ENCODE data around the gene GAREM1. TPM values are rescaled to one million over a fixed set of nuclear protein-coding genes. Genes with fewer than 3 reads are reported as not detected.
"Not testable (repeated sequence)": the region's sequence is repeated elsewhere in the genome, so short reads cannot be mapped to it uniquely, and the experiment has no call there.

GAREM1 gene
- total and polyA plus RNA-seq, 8 donors, result 2.5 to 60.3 (median 16.2) TPM

- 84 to 93% (median 90%) methylated on average over 2 of the region's 2 CpGs for WGBS, 5 donors
Observed at GRCh38 chr18:32296851-32297250, 173.8 kb downstream of the GAREM1 start.

GRCh38 chr18:32295604-32296003 lies 175.1 kb downstream of the GAREM1 start:
- intact Hi-C loops (cut with DNase I; ENCODE audit: low total_unique reads), result no loop called here
- Histone ChIP-seq H3K27me3 (no peaks in the 10 kb centered on the region), H3K27ac (no peak overlapping the region), H3K9me3 (no peaks in the 10 kb centered on the region), H3K4me3 (no peak overlapping the region), H3K4me1 (peaks cover 0 to 28% (median 16%) of the 10 kb centered on the region in 4 donors), H3K36me3 (no peaks in the 10 kb centered on the region)
- TF ChIP-seq POLR2A (IDR thresholded peaks at IDR 0.05) (no peak), EP300 (IDR thresholded peaks at IDR 0.05) (no peak), POLR2AphosphoS5 (IDR thresholded peaks at IDR 0.05) (no peak)
- TF ChIP-seq, protein P1, sequence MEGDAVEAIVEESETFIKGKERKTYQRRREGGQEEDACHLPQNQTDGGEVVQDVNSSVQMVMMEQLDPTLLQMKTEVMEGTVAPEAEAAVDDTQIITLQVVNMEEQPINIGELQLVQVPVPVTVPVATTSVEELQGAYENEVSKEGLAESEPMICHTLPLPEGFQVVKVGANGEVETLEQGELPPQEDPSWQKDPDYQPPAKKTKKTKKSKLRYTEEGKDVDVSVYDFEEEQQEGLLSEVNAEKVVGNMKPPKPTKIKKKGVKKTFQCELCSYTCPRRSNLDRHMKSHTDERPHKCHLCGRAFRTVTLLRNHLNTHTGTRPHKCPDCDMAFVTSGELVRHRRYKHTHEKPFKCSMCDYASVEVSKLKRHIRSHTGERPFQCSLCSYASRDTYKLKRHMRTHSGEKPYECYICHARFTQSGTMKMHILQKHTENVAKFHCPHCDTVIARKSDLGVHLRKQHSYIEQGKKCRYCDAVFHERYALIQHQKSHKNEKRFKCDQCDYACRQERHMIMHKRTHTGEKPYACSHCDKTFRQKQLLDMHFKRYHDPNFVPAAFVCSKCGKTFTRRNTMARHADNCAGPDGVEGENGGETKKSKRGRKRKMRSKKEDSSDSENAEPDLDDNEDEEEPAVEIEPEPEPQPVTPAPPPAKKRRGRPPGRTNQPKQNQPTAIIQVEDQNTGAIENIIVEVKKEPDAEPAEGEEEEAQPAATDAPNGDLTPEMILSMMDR (IDR thresholded peaks at IDR 0.05), result no peak
- 90 to 96% (median 93%) methylated on average over 3 of the region's 3 CpGs for WGBS, 5 donors
- DNase-seq, result no peak

More at GRCh38 chr18:32296851-32297250, 173.8 kb downstream of the GAREM1 start:
- Histone ChIP-seq H3K27ac (no peak overlapping the region), H3K27me3 (no peaks in the 10 kb centered on the region), H3K4me3 (no peak overlapping the region), H3K4me1 (peaks cover 7 to 41% (median 23%) of the 10 kb centered on the region in 4 donors), H3K9me3 (no peaks in the 10 kb centered on the region), H3K36me3 (no peaks in the 10 kb centered on the region)
- no peak for DNase-seq
- intact Hi-C loops (cut with DNase I; ENCODE audit: low total_unique reads), result no loop called here
- TF ChIP-seq POLR2AphosphoS5 (IDR thresholded peaks at IDR 0.05), result no peak
- no peak for TF ChIP-seq POLR2A (IDR thresholded peaks at IDR 0.05)
- TF ChIP-seq, protein P1 (IDR thresholded peaks at IDR 0.05), result no peak
- no peak for TF ChIP-seq EP300 (IDR thresholded peaks at IDR 0.05)

DNA sequence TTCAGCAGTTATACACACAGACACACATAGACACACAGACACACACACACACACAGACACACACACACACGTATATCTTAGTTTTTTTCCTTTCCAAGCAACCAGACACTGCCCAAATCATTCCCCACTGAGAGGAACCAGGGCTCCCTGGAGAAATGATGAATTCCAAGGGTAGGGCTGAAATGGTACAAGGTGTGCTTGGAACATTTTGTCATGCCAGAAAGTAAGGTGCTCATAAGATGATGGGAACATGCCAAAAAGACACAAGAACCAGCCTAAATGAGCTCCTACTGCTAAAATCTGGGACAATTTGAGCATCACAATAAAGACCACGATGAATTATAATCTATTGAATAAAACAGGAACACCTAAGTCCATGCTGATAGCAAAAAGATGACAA lies 177.6 kb downstream of the GAREM1 start:
- TF ChIP-seq, protein P1 (IDR thresholded peaks at IDR 0.05), result no peak
- TF ChIP-seq EP300 (IDR thresholded peaks at IDR 0.05), result no peak
- no peak for TF ChIP-seq POLR2AphosphoS5 (IDR thresholded peaks at IDR 0.05)
- TF ChIP-seq POLR2A (IDR thresholded peaks at IDR 0.05), result no peak
- Histone ChIP-seq H3K27me3 (no peaks in the 10 kb centered on the region), H3K27ac (no peak overlapping the region), H3K4me1 (peaks cover 0 to 14% (median 5%) of the 10 kb centered on the region in 4 donors), H3K4me3 (no peak overlapping the region), H3K36me3 (no peaks in the 10 kb centered on the region), H3K9me3 (no peaks in the 10 kb centered on the region)
- DNase-seq, result no peak
- 77 to 89% (median 87%) methylated on average over 2 of the region's 2 CpGs for WGBS, 5 donors
- intact Hi-C loops (cut with DNase I; ENCODE audit: low total_unique reads), result no loop called here

DNA sequence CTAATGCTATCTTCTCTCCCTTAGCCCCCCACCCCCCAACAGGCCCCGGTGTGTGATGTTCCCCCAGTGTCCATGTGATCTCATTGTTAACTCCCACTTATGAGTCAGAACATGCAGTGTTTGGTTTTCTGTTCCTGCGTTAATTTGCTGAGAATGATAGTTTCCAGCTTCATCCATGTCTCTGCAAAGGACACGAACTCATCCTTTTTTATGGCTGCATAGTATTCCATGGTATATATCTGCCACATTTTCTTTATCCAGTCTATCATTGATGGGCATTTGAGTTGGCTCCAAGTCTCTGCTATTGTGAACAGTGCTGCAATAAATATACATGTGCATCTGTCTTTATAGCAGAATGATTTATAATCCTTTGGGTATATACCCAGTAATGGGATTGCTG lies 179.1 kb downstream of the GAREM1 start:
- H3K27me3 ChIP-seq; DNase-seq; H3K9me3 ChIP-seq; intact Hi-C loops (cut with DNase I; ENCODE audit: low total_unique reads); H3K27ac ChIP-seq; H3K4me1 ChIP-seq; H3K4me3 ChIP-seq: not testable (repeated sequence)
- 80 to 94% (median 88%) methylated on average over 3 of the region's 3 CpGs for WGBS, 5 donors
- H3K36me3 ChIP-seq, result peaks cover 3 to 14% (median 13%) of the 10 kb centered on the region in 4 donors

DNA sequence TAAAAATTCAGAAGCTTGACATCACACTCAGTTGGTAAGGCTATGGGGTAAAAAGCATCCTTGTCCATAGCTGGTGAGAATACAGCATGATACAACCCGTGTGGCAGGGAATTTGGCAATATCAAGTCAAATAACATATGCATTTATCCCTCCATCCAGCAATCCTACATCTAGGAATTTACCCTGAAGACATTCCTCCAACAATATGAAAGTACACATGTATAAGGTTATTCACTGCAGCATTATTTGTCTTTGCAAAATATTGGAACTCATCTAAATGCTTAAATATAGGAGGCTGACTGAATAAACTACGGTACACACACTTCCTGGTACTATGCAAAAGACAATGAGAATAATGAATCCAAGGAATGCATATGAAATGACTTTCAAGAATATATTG lies 179.9 kb downstream of the GAREM1 start:
- no peak for TF ChIP-seq POLR2AphosphoS5 (IDR thresholded peaks at IDR 0.05)
- TF ChIP-seq, protein P1 (IDR thresholded peaks at IDR 0.05), result no peak
- TF ChIP-seq POLR2A (IDR thresholded peaks at IDR 0.05), result no peak
- no peak for TF ChIP-seq EP300 (IDR thresholded peaks at IDR 0.05)
- Histone ChIP-seq H3K4me3 (no peak overlapping the region), H3K27ac (no peak overlapping the region), H3K4me1 (no peaks in the 10 kb centered on the region), H3K36me3 (peaks cover 3 to 19% (median 18%) of the 10 kb centered on the region in 4 donors), H3K9me3 (no peaks in the 10 kb centered on the region), H3K27me3 (no peaks in the 10 kb centered on the region)
- WGBS, 5 donors, result 62 to 67% (median 64%) methylated on average over 2 of the region's 2 CpGs
- intact Hi-C loops (cut with DNase I; ENCODE audit: low total_unique reads), result no loop called here
- no peak for DNase-seq
